BLaER1 treated with 17β-estradiol and CSF1 and Interleukin-3, amounts not matched to agents 10 nM and 100 nM (cell line): Measurements from ENCODE around the gene PIK3R3.
"Not testable (repeated sequence)": the region's sequence is repeated elsewhere in the genome, so short reads cannot be mapped to it uniquely, and the experiment has no call there.

Experiments
- H3K27ac ChIP-seq, 11 experiments: shearing (Covaris generic); formaldehyde crosslinking; 2 replicates each; pipeline ENCODE4 v1.8.1; 2022
- H3K27me3 ChIP-seq, 11 experiments: shearing (Covaris generic); formaldehyde crosslinking; 2 replicates each; pipeline ENCODE4 v1.8.1; 2022
- H3K36me3 ChIP-seq, 11 experiments: shearing (Covaris generic); formaldehyde crosslinking; 2 replicates each; pipeline ENCODE4 v1.8.1; 2022
- H3K4me1 ChIP-seq, 10 experiments: shearing (Covaris generic); formaldehyde crosslinking; 2 replicates each; pipeline ENCODE4 v1.8.1; 2022
- H3K4me2 ChIP-seq, 11 experiments: shearing (Covaris generic); formaldehyde crosslinking; 2 replicates each; pipeline ENCODE4 v1.8.1; 2022
- H3K4me3 ChIP-seq, 10 experiments: shearing (Covaris generic); formaldehyde crosslinking; 2 replicates each; pipeline ENCODE4 v1.8.1; 2022
- H3K9ac ChIP-seq, 11 experiments: shearing (Covaris generic); formaldehyde crosslinking; 2 replicates each; pipeline ENCODE4 v1.8.1; 2022
- H3K9me3 ChIP-seq, 11 experiments: shearing (Covaris generic); formaldehyde crosslinking; replicated peaks in 1 of 11; 2 replicates each; pipeline ENCODE4 v1.8.1; 2022
- H4K20me1 ChIP-seq, 11 experiments: shearing (Covaris generic); formaldehyde crosslinking; 2 replicates each; pipeline ENCODE4 v1.8.1; 2022
- Cebpa-rat ChIP-seq, 11 experiments: shearing (Covaris generic); IDR thresholded peaks; 2 replicates each; pipeline ENCODE4 v1.8.1; 2022

The PIK3R3 gene

GRCh38 chr1:46099215-46099614 is 33.2 kb downstream of the PIK3R3 start:
- no peak overlapping the region for H3K9ac ChIP-seq
- H3K27me3 ChIP-seq: no peaks in the 10 kb centered on the region
- H3K36me3 ChIP-seq: peaks cover 0 to 88% (median 61%) of the 10 kb centered on the region in 11 experiments; a peak in 19 of 22 replicates
- H3K9me3 ChIP-seq: peaks cover 22 to 68% (median 52%) of the 10 kb centered on the region in 11 experiments
- H3K4me3 ChIP-seq: no peak overlapping the region
- no peak overlapping the region for H3K4me2 ChIP-seq
- H3K27ac ChIP-seq: no peak overlapping the region
- peaks cover 0 to 20% (median 0%) of the 10 kb centered on the region in 10 experiments; a peak in 2 of 20 replicates for H3K4me1 ChIP-seq
- H4K20me1 ChIP-seq: peaks cover 0 to 30% (median 4%) of the 10 kb centered on the region in 11 experiments; a peak in 8 of 22 replicates
- TF ChIP-seq Cebpa-rat (IDR thresholded peaks at IDR 0.05): no peak

GRCh38 chr1:46098027-46098712 is 34.3 kb downstream of the PIK3R3 start:
- H3K4me2 ChIP-seq: no peak overlapping the region
- H4K20me1 ChIP-seq: peaks cover 0 to 37% (median 5%) of the 10 kb centered on the region in 11 experiments; a peak in 9 of 22 replicates
- peaks cover 0 to 20% (median 0%) of the 10 kb centered on the region in 10 experiments; a peak in 2 of 20 replicates for H3K4me1 ChIP-seq

GRCh38 chr1:46097149-46097472 is 35.3 kb downstream of the PIK3R3 start:
- Histone ChIP-seq H3K4me3 (no peak overlapping the region), H4K20me1 (peaks cover 0 to 48% (median 8%) of the 10 kb centered on the region in 11 experiments; a peak in 11 of 22 replicates), H3K27me3 (no peaks in the 10 kb centered on the region), H3K4me2 (no peak overlapping the region; a peak in 1 of 22 replicates), H3K9ac (no peak overlapping the region), H3K4me1 (peaks cover 0 to 20% (median 0%) of the 10 kb centered on the region in 10 experiments; a peak in 2 of 20 replicates), H3K9me3 (peaks cover 22 to 48% (median 39%) of the 10 kb centered on the region in 11 experiments), H3K36me3 (peaks cover 0 to 67% (median 48%) of the 10 kb centered on the region in 11 experiments; a peak in 19 of 22 replicates), H3K27ac (no peak overlapping the region)
- no peak for TF ChIP-seq Cebpa-rat (IDR thresholded peaks at IDR 0.05)

More at GRCh38 chr1:46098027-46098712, 34.3 kb downstream of the PIK3R3 start:
- H3K9ac ChIP-seq: no peak overlapping the region
- H3K27me3 ChIP-seq: no peaks in the 10 kb centered on the region
- no peak overlapping the region for H3K4me3 ChIP-seq
- H3K36me3 ChIP-seq: peaks cover 0 to 77% (median 56%) of the 10 kb centered on the region in 11 experiments; a peak in 19 of 22 replicates
- H3K9me3 ChIP-seq: peaks cover 22 to 59% (median 47%) of the 10 kb centered on the region in 11 experiments
- TF ChIP-seq Cebpa-rat (IDR thresholded peaks at IDR 0.05): no peak
- H3K27ac ChIP-seq: no peak overlapping the region

- TF ChIP-seq Cebpa-rat (IDR thresholded peaks at IDR 0.05): no peak
- peaks cover 0 to 64% (median 46%) of the 10 kb centered on the region in 11 experiments; a peak in 19 of 22 replicates for H3K36me3 ChIP-seq
- H3K9ac ChIP-seq: no peak overlapping the region
- no peak overlapping the region; a peak in 1 of 22 replicates for H3K4me2 ChIP-seq
- no peaks in the 10 kb centered on the region for H3K27me3 ChIP-seq
- no peak overlapping the region for H3K4me3 ChIP-seq
- peaks cover 0 to 19% (median 0%) of the 10 kb centered on the region in 10 experiments; a peak in 2 of 20 replicates for H3K4me1 ChIP-seq
- peaks cover 22 to 46% (median 35%) of the 10 kb centered on the region in 11 experiments for H3K9me3 ChIP-seq
- H3K27ac ChIP-seq: no peak overlapping the region
- H4K20me1 ChIP-seq: peaks cover 0 to 51% (median 12%) of the 10 kb centered on the region in 11 experiments; a peak in 11 of 22 replicates
These were observed 35.9 kb downstream of the PIK3R3 start for GRCh38 chr1:46096269-46097148.

- H3K4me1 ChIP-seq: peaks cover 0 to 16% (median 3%) of the 10 kb centered on the region in 10 experiments; a peak in 6 of 20 replicates
- not testable (repeated sequence) for H3K27ac ChIP-seq, H3K9ac ChIP-seq, H3K27me3 ChIP-seq, H3K4me3 ChIP-seq, H3K4me2 ChIP-seq
- peaks cover 0 to 58% (median 34%) of the 10 kb centered on the region in 11 experiments; a peak in 18 of 22 replicates for H3K36me3 ChIP-seq
- H4K20me1 ChIP-seq: peaks cover 0 to 65% (median 21%) of the 10 kb centered on the region in 11 experiments; a peak in 11 of 22 replicates
- peaks cover 17 to 32% (median 22%) of the 10 kb centered on the region in 11 experiments for H3K9me3 ChIP-seq
These were observed 37.3 kb downstream of the PIK3R3 start for GRCh38 chr1:46095110-46095509.

- H3K4me2 ChIP-seq: no peak overlapping the region
- H3K27ac ChIP-seq: no peak overlapping the region
- no peak overlapping the region for H3K4me3 ChIP-seq
- no peaks in the 10 kb centered on the region for H3K27me3 ChIP-seq
- no peak for TF ChIP-seq Cebpa-rat (IDR thresholded peaks at IDR 0.05)
- peaks cover 0 to 69% (median 21%) of the 10 kb centered on the region in 11 experiments; a peak in 11 of 22 replicates for H4K20me1 ChIP-seq
- peaks cover 0 to 16% (median 6%) of the 10 kb centered on the region in 10 experiments; a peak in 6 of 20 replicates for H3K4me1 ChIP-seq
- H3K36me3 ChIP-seq: peaks cover 0 to 58% (median 28%) of the 10 kb centered on the region in 11 experiments; a peak in 18 of 22 replicates
- H3K9me3 ChIP-seq: peaks cover 12 to 26% (median 17%) of the 10 kb centered on the region in 11 experiments
- no peak overlapping the region for H3K9ac ChIP-seq
These were observed 37.9 kb downstream of the PIK3R3 start for GRCh38 chr1:46094471-46095005.

- H3K4me3 ChIP-seq, H3K27me3 ChIP-seq, H3K4me2 ChIP-seq, H3K27ac ChIP-seq, H3K9ac ChIP-seq: not testable (repeated sequence)
- Histone ChIP-seq H3K4me1 (peaks cover 0 to 16% (median 6%) of the 10 kb centered on the region in 10 experiments; a peak in 6 of 20 replicates), H3K9me3 (peaks cover 5 to 19% (median 10%) of the 10 kb centered on the region in 11 experiments; a peak in 20 of 22 replicates), H3K36me3 (peaks cover 0 to 58% (median 23%) of the 10 kb centered on the region in 11 experiments; a peak in 16 of 22 replicates), H4K20me1 (peaks cover 0 to 74% (median 21%) of the 10 kb centered on the region in 11 experiments; a peak in 11 of 22 replicates)
These were observed 38.6 kb downstream of the PIK3R3 start for GRCh38 chr1:46093832-46094231.

- H3K4me1 ChIP-seq: peaks cover 0 to 13% (median 1%) of the 10 kb centered on the region in 10 experiments; a peak in 5 of 20 replicates
- H3K4me3 ChIP-seq: no peak overlapping the region
- no peak overlapping the region for H3K9ac ChIP-seq
- peaks cover 0 to 28% (median 20%) of the 10 kb centered on the region in 11 experiments; a peak in 20 of 22 replicates for H3K9me3 ChIP-seq
- TF ChIP-seq Cebpa-rat (IDR thresholded peaks at IDR 0.05): no peak; a peak in 1 of 22 replicates
- peaks cover 0 to 65% (median 40%) of the 10 kb centered on the region in 11 experiments; a peak in 18 of 22 replicates for H3K36me3 ChIP-seq
- no peak overlapping the region for H3K4me2 ChIP-seq
- peaks cover 0 to 77% (median 17%) of the 10 kb centered on the region in 11 experiments; a peak in 9 of 22 replicates for H4K20me1 ChIP-seq
- no peaks in the 10 kb centered on the region for H3K27me3 ChIP-seq
- H3K27ac ChIP-seq: no peak overlapping the region
These were observed 44.5 kb downstream of the PIK3R3 start for GRCh38 chr1:46087891-46088290.
